GM12878 (cell line): ENCODE data around the gene CHN2. TPM values are rescaled to one million over a fixed set of nuclear protein-coding genes. Genes with fewer than 3 reads are reported as not detected.

Experiments used
- ATAC-seq: fragments of 200-7000 bp; cut with Tn5 transposase; 3 replicates; pipeline ENCODE4 v1.9.1; 2020; ENCODE audit warnings: mild to moderate bottlenecking, moderate library complexity
- BruUV-seq: library from RNA; stranded (reverse); fragments of 400-500 nt; replicated peaks from 2 replicates; lab custom pipeline; 2021; lab: Mats Ljungman, UMichigan
- CTCF ChIA-PET: fragments of 300-600 bp; sonication (Branson Sonifier 250); formaldehyde crosslinking; extraction: SDS; loops from one replicate; lab custom pipeline; 2021; ENCODE audit warnings: inconsistent platforms; lab: Yijun Ruan, JAX
- POLR2A ChIA-PET: fragments of 350-600 bp; formaldehyde crosslinking; extraction: SDS; loops from one replicate; lab custom pipeline; 2021; ENCODE audit warnings: inconsistent platforms; lab: Charles Lee
- RAD21 ChIA-PET: fragments of 300-600 bp; sonication (Branson Sonifier 250); formaldehyde crosslinking; loops from one replicate; lab custom pipeline; 2023; ENCODE audit warnings: antibody characterized with exemption; ENCODE audit not compliant: unreplicated experiment; lab: Charles Lee
- SMC1A ChIA-PET: fragments of 300-600 bp; sonication (Branson Sonifier 250); formaldehyde crosslinking; loops from one replicate; lab custom pipeline; 2023; ENCODE audit not compliant: unreplicated experiment, uncharacterized antibody; lab: Charles Lee
- DNase-seq: peaks from one replicate; pipeline ENCODE4 v3.0.0-alpha.2; 2011; ENCODE audit warnings: low read depth, low spot score
- FAIRE-seq: peaks from 3 replicates; lab custom pipeline; 2011; peaks lifted over from hg19 to GRCh38; lab: Jason Lieb, UNC
- H2AFZ ChIP-seq: 2 replicates; pipeline ENCODE4 v1.6.0; 2011; ENCODE audit warnings: low read depth, low read length, control low read depth; ENCODE audit not compliant: control insufficient read depth
- H3K27ac ChIP-seq: 2 replicates; pipeline ENCODE4 v1.5.1; 2011; ENCODE audit warnings: control low read depth; ENCODE audit not compliant: control insufficient read depth, insufficient read depth
- H3K27me3 ChIP-seq, 2 experiments: replicated peaks in 1 of 2; 2 replicates each; pipeline versions ENCODE4 v1.6.0 to v1.6.1; 2011; ENCODE audit warnings: low read length in 1 of 2; ENCODE audit not compliant: control insufficient read depth in 2 of 2, insufficient read depth in 2 of 2
- H3K36me3 ChIP-seq, 2 experiments: 2 replicates each; pipeline ENCODE4 v1.5.1; 2011; ENCODE audit warnings: low read length in 1 of 2; ENCODE audit not compliant: control insufficient read depth in 2 of 2, insufficient read depth in 2 of 2
- H3K4me1 ChIP-seq: 2 replicates; pipeline ENCODE4 v1.6.1; 2011; ENCODE audit warnings: mild to moderate bottlenecking, low read length, moderate library complexity, mixed read lengths; ENCODE audit not compliant: control insufficient read depth, insufficient read depth
- H3K4me2 ChIP-seq: 2 replicates; pipeline ENCODE4 v1.6.0; 2011; ENCODE audit warnings: control low read depth; ENCODE audit not compliant: control insufficient read depth, insufficient read depth
- H3K4me3 ChIP-seq: fragments of 200-600 bp; sonication (generic); 2 replicates; pipeline ENCODE4 v1.5.1; 2016
- H3K79me2 ChIP-seq: 2 replicates; pipeline ENCODE4 v1.6.0; 2011; ENCODE audit warnings: low read length; ENCODE audit not compliant: control insufficient read depth, insufficient read depth
- H3K9ac ChIP-seq: 2 replicates; pipeline ENCODE4 v1.8.0; 2011; ENCODE audit warnings: low read length, control low read depth, mixed read lengths; ENCODE audit not compliant: control insufficient read depth, insufficient read depth
- H3K9me3 ChIP-seq: replicated peaks from 3 replicates; pipeline ENCODE4 v1.5.1; 2011; ENCODE audit warnings: mild to moderate bottlenecking, low read length; ENCODE audit not compliant: control insufficient read depth, insufficient read depth
- H4K20me1 ChIP-seq: 2 replicates; pipeline ENCODE4 v1.6.0; 2011; ENCODE audit not compliant: control insufficient read depth, insufficient read depth
- BACH1 ChIP-seq: fragments of 450-650 bp; IDR thresholded peaks from 2 replicates; pipeline ENCODE4 v1.6.1; 2017; ENCODE audit warnings: mild to moderate bottlenecking, borderline replicate concordance
- NFYB ChIP-seq: IDR thresholded peaks from 2 replicates; pipeline ENCODE4 v1.6.1; 2011; ENCODE audit warnings: low read depth, mild to moderate bottlenecking, low read length, improper control_type of control experiment, moderate library complexity; ENCODE audit not compliant: insufficient read depth
- NR2C2 ChIP-seq: IDR thresholded peaks from 2 replicates; pipeline ENCODE4 v1.6.1; 2011; ENCODE audit warnings: borderline replicate concordance, low read depth; ENCODE audit not compliant: control insufficient read depth, insufficient read length
- YBX1 ChIP-seq: fragments of 450-650 bp; IDR thresholded peaks from 2 replicates; pipeline ENCODE4 v1.6.1; 2016; ENCODE audit warnings: antibody characterized with exemption
- WGBS: methylation state at CpG from one replicate; pipeline ENCODE4 v1.1.6; 2016; ENCODE audit warnings: low lambda C conversion rate; ENCODE audit not compliant: insufficient replicate concordance, insufficient coverage; ENCODE audit errors: missing lambda C conversion rate; 5-methylcytosine and 5-hydroxymethylcytosine counted together
- in situ Hi-C: fragments of 300-500 bp; cut with MboI; formaldehyde crosslinking; loops from 9 replicates; pipeline ENCODE4 v1.14.3; 2018; ENCODE audit warnings: mixed read lengths
- intact Hi-C: fragments of 100-400 bp; cut with micrococcal nuclease; formaldehyde crosslinking; loops from one replicate; pipeline ENCODE4 v1.14.2; 2022; ENCODE audit not compliant: unreplicated experiment
- polyA plus RNA-seq, 11 experiments: library from polyadenylated mRNA; depleted of rRNA in 4 of 11; unstranded in 6 of 11; stranded (reverse) in 5 of 11; fragments of >200 nt; fragmentation: Nextera tagmentation in 4 of 11; fragmentation: Illumina TruSeq in 1 of 11; extraction: Ambion mirVana in 4 of 11; extraction: Trizol in 1 of 11; gene quantifications; 1 replicate in 1 of 11; 2 replicates in 10 of 11; pipeline versions ENCODE4 v1.2.1 to v1.2.3, GENCODE V29; 2011 to 2016; ENCODE audit warnings: inconsistent platforms in 2 of 11, missing spikeins in 2 of 11, low read depth in 1 of 11
- total RNA-seq, 4 experiments: library from RNA; depleted of rRNA in 3 of 4; stranded (reverse); fragments of >200 nt in 3 of 4; fragmentation: Illumina TruSeq in 1 of 4; extraction: Trizol in 1 of 4; gene quantifications; 2 replicates each; pipeline versions ENCODE4 v1.2.1 to v1.2.3, GENCODE V29; 2013 to 2021

CHN2 gene
- total and polyA plus RNA-seq, 10 of the 15 experiments (the other 5 are each of a cell fraction or from before 2014, with no cell fraction given): 0.11 to 3.8 (median 0.37) TPM; not detected in 2

- H3K9me3 ChIP-seq: no peaks in the 10 kb centered on the region
- H3K79me2 ChIP-seq: no peaks in the 10 kb centered on the region
- no peak overlapping the region for H3K27ac ChIP-seq
- CTCF ChIA-PET: interaction anchor here (0.9 kb wide), 1 partner anchor 20 kb away, joined by 3 read pairs; no protein-coding TSS in a partner anchor
- DNase-seq (no peak), FAIRE-seq (no peak), ATAC-seq (no peak)
- TF ChIP-seq BACH1 (no peak), NR2C2 (no peak), NFYB (no peak)
- no peaks in the 10 kb centered on the region for H3K27me3 ChIP-seq
- 19% methylated on average over 7 of the region's 7 CpGs for WGBS
- H3K4me1 ChIP-seq: no peaks in the 10 kb centered on the region
- no peak overlapping the region for H2AFZ ChIP-seq
- RAD21 ChIA-PET: no interaction called here
- H4K20me1 ChIP-seq: no peaks in the 10 kb centered on the region
- H3K4me2 ChIP-seq: no peak overlapping the region
- intact Hi-C loops (no loop called here), in situ Hi-C loops (no loop called here)
- H3K4me3 ChIP-seq: no peak overlapping the region
- no TSS peak for BruUV-seq
- no peak overlapping the region for H3K9ac ChIP-seq
- POLR2A ChIA-PET: no interaction called here
- SMC1A ChIA-PET: no interaction called here
- no peaks in the 10 kb centered on the region for H3K36me3 ChIP-seq
Observed at GRCh38 chr7:29170781-29171180, 23.8 kb upstream of the CHN2 start.

GRCh38 chr7:29173458-29173857 is 21.1 kb upstream of the CHN2 start:
- no peaks in the 10 kb centered on the region for H4K20me1 ChIP-seq
- no peak overlapping the region for H2AFZ ChIP-seq
- H3K27ac ChIP-seq: no peak overlapping the region
- no peak overlapping the region for H3K4me2 ChIP-seq
- H3K79me2 ChIP-seq: no peaks in the 10 kb centered on the region
- H3K36me3 ChIP-seq: no peaks in the 10 kb centered on the region
- no peak for DNase-seq
- H3K4me1 ChIP-seq: no peaks in the 10 kb centered on the region
- BruUV-seq: no TSS peak
- H3K9me3 ChIP-seq: no peaks in the 10 kb centered on the region
- ChIA-PET RAD21 (no interaction called here), POLR2A (no interaction called here), SMC1A (interaction anchor here (0.7 to 1.1 kb wide), 2 partner anchors 12 to 16 kb away, joined by 3 read pairs; no protein-coding TSS in a partner anchor), CTCF (interaction anchor here (1.2 kb wide), 1 partner anchor 16 kb away, joined by 4 read pairs; no protein-coding TSS in a partner anchor)
- in situ Hi-C loops: no loop called here
- no peak for TF ChIP-seq YBX1
- ATAC-seq: no peak
- FAIRE-seq: no peak
- no peak overlapping the region for H3K4me3 ChIP-seq
- H3K27me3 ChIP-seq: no peaks in the 10 kb centered on the region
- 0% methylated on average over 2 of the region's 3 CpGs for WGBS
- no peak overlapping the region for H3K9ac ChIP-seq
- intact Hi-C loops: no loop called here
